Neural cell (in vitro differentiated cells): Measurements from ENCODE around the gene B9D1. TPM values are rescaled to one million over a fixed set of nuclear protein-coding genes. Genes with fewer than 3 reads are reported as not detected.

ENCODE experiments used
- H2AFZ ChIP-seq: fragments of 200-600, 300-800 bp; sonication (generic), shearing (Covaris generic); 2 replicates; pipeline ENCODE4 v1.6.0; 2014; ENCODE audit warnings: low read depth, mild to moderate bottlenecking, antibody characterized with exemption, low read length, moderate library complexity
- H3F3A ChIP-seq: fragments of 200-600 bp; shearing (Covaris generic); 2 replicates; pipeline ENCODE4 v1.6.1; 2016; ENCODE audit warnings: mild to moderate bottlenecking, moderate library complexity, mixed read lengths, antibody characterized with exemption, low read length; ENCODE audit not compliant: insufficient read depth, poor library complexity, severe bottlenecking
- H3K27ac ChIP-seq: fragments of 200-600, 300-800 bp; sonication (generic), shearing (Covaris generic); 2 replicates; pipeline ENCODE4 v1.5.1; 2014; ENCODE audit warnings: mild to moderate bottlenecking, low read length, moderate library complexity
- H3K27me3 ChIP-seq: fragments of 300-800, 200-600 bp; sonication (generic), shearing (Covaris generic); 2 replicates; pipeline ENCODE4 v1.6.0; 2014; ENCODE audit warnings: mild to moderate bottlenecking, low read depth, low read length, moderate library complexity; ENCODE audit not compliant: insufficient read depth
- H3K36me3 ChIP-seq: fragments of 300-800, 200-600 bp; sonication (generic), shearing (Covaris generic); 2 replicates; pipeline ENCODE4 v1.5.1; 2014; ENCODE audit warnings: mild to moderate bottlenecking, antibody characterized with exemption, low read length, moderate library complexity; ENCODE audit not compliant: insufficient read depth
- H3K4me2 ChIP-seq: fragments of 300-800, 200-600 bp; sonication (generic), shearing (Covaris generic); 2 replicates; pipeline ENCODE4 v1.6.0; 2014; ENCODE audit warnings: mild to moderate bottlenecking, low read length
- H3K4me3 ChIP-seq: fragments of 300-800, 200-600 bp; sonication (generic), shearing (Covaris generic); 2 replicates; pipeline ENCODE4 v1.5.1; 2014; ENCODE audit warnings: mild to moderate bottlenecking, low read length, moderate library complexity
- H3K79me2 ChIP-seq: fragments of 200-600 bp; shearing (Covaris generic); replicated peaks from 2 replicates; pipeline ENCODE4 v1.6.0; 2014; ENCODE audit warnings: mild to moderate bottlenecking, low read length, moderate library complexity; ENCODE audit not compliant: insufficient read depth
- H3K9ac ChIP-seq: fragments of 300-800, 200-600 bp; sonication (generic), shearing (Covaris generic); 2 replicates; pipeline ENCODE4 v1.6.1; 2016; ENCODE audit warnings: mild to moderate bottlenecking, low read length, mixed read lengths
- H3K9me2 ChIP-seq: fragments of 200-600 bp; shearing (Covaris generic); 2 replicates; pipeline ENCODE4 v1.6.1; 2016; ENCODE audit warnings: mild to moderate bottlenecking, low read length, mixed read lengths; ENCODE audit not compliant: insufficient read depth
- H3K9me3 ChIP-seq: fragments of 200-600, 300-800 bp; sonication (generic), shearing (Covaris generic); 2 replicates; pipeline ENCODE4 v1.6.1; 2016; ENCODE audit warnings: mild to moderate bottlenecking, mixed run types, low read length, moderate library complexity, mixed read lengths
- H4K20me1 ChIP-seq: fragments of 200-600 bp; shearing (Covaris generic); 2 replicates; pipeline ENCODE4 v1.6.1; 2016; ENCODE audit warnings: mild to moderate bottlenecking, mixed run types; ENCODE audit not compliant: insufficient read depth
- CTCF ChIP-seq: fragments of 450-650 bp; IDR thresholded peaks from 2 replicates; pipeline ENCODE4 v1.5.1; 2014; ENCODE audit warnings: antibody characterized with exemption, mild to moderate bottlenecking, moderate library complexity; ENCODE audit not compliant: poor library complexity, severe bottlenecking
- EP300 ChIP-seq: fragments of 450-650 bp; conservative IDR thresholded peaks from 2 replicates; pipeline ENCODE4 v1.6.1; 2014; ENCODE audit warnings: antibody characterized with exemption, mild to moderate bottlenecking, moderate library complexity; ENCODE audit not compliant: poor library complexity, severe bottlenecking
- EZH2 ChIP-seq: fragments of 200-600, 300-800 bp; shearing (Covaris generic), sonication (generic); IDR thresholded peaks from 2 replicates; pipeline ENCODE4 v1.6.1; 2014; ENCODE audit warnings: antibody characterized with exemption, low read length, borderline replicate concordance, mild to moderate bottlenecking; ENCODE audit not compliant: insufficient read depth, poor library complexity, severe bottlenecking
- MXI1 ChIP-seq: fragments of 450-650 bp; conservative IDR thresholded peaks from 2 replicates; pipeline ENCODE4 v1.6.1; 2014; ENCODE audit warnings: antibody characterized with exemption, mild to moderate bottlenecking; ENCODE audit not compliant: poor library complexity, severe bottlenecking
- POLR2AphosphoS5 ChIP-seq: IDR thresholded peaks from 2 replicates; pipeline ENCODE4 v1.6.1; 2012
- RAD21 ChIP-seq: fragments of 450-650 bp; conservative IDR thresholded peaks from 2 replicates; pipeline ENCODE4 v1.6.1; 2014; ENCODE audit warnings: antibody characterized with exemption, mild to moderate bottlenecking, moderate library complexity
- SMC3 ChIP-seq: fragments of 450-650 bp; conservative IDR thresholded peaks from 2 replicates; pipeline ENCODE4 v1.6.1; 2014; ENCODE audit warnings: antibody characterized with exemption, mild to moderate bottlenecking, moderate library complexity; ENCODE audit not compliant: poor library complexity
- TAF1 ChIP-seq: IDR thresholded peaks from 2 replicates; pipeline ENCODE4 v1.6.1; 2012; ENCODE audit warnings: low read depth
- polyA plus RNA-seq: library from polyadenylated mRNA; depleted of rRNA; stranded (reverse); fragments of >200 nt; gene quantifications from 2 replicates; pipeline ENCODE4 v1.2.3, GENCODE V29; 2014
- TF ChIP-seq, protein P1 (sequence below): IDR thresholded peaks from 2 replicates; pipeline ENCODE4 v1.6.1; 2012; ENCODE audit warnings: borderline replicate concordance

B9D1 gene
- polyA plus RNA-seq, 1 donor from 2014 or later, result 32.0 TPM

- no peak overlapping the region for H3K4me2 ChIP-seq
- no peaks in the 10 kb centered on the region for H3K9me3 ChIP-seq
- H2AFZ ChIP-seq, result no peak overlapping the region
- H3K27me3 ChIP-seq, result no peaks in the 10 kb centered on the region
- no peak overlapping the region for H3K4me3 ChIP-seq
- no peaks in the 10 kb centered on the region for H3K9me2 ChIP-seq
- no peaks in the 10 kb centered on the region for H3K79me2 ChIP-seq
- H3K36me3 ChIP-seq, result no peaks in the 10 kb centered on the region
- no peaks in the 10 kb centered on the region for H3F3A ChIP-seq
- H4K20me1 ChIP-seq, result no peaks in the 10 kb centered on the region
- TF ChIP-seq CTCF (no peak), RAD21 (no peak), EZH2 (no peak), SMC3 (no peak), EP300 (no peak), MXI1 (no peak), POLR2AphosphoS5 (no peak)
- H3K27ac ChIP-seq, result no peak overlapping the region
- H3K9ac ChIP-seq, result no peak overlapping the region
Measured at GRCh38 chr17:19296786-19297778, 65.4 kb downstream of the B9D1 start.

- Histone ChIP-seq H3K9ac (no peak overlapping the region), H3K36me3 (no peaks in the 10 kb centered on the region), H3K4me2 (no peak overlapping the region), H4K20me1 (no peaks in the 10 kb centered on the region), H3K9me3 (no peaks in the 10 kb centered on the region), H3F3A (no peaks in the 10 kb centered on the region), H3K27me3 (no peaks in the 10 kb centered on the region), H3K27ac (no peak overlapping the region), H3K79me2 (no peaks in the 10 kb centered on the region), H3K4me3 (no peak overlapping the region), H2AFZ (no peak overlapping the region), H3K9me2 (no peaks in the 10 kb centered on the region)
- TF ChIP-seq, protein P1, sequence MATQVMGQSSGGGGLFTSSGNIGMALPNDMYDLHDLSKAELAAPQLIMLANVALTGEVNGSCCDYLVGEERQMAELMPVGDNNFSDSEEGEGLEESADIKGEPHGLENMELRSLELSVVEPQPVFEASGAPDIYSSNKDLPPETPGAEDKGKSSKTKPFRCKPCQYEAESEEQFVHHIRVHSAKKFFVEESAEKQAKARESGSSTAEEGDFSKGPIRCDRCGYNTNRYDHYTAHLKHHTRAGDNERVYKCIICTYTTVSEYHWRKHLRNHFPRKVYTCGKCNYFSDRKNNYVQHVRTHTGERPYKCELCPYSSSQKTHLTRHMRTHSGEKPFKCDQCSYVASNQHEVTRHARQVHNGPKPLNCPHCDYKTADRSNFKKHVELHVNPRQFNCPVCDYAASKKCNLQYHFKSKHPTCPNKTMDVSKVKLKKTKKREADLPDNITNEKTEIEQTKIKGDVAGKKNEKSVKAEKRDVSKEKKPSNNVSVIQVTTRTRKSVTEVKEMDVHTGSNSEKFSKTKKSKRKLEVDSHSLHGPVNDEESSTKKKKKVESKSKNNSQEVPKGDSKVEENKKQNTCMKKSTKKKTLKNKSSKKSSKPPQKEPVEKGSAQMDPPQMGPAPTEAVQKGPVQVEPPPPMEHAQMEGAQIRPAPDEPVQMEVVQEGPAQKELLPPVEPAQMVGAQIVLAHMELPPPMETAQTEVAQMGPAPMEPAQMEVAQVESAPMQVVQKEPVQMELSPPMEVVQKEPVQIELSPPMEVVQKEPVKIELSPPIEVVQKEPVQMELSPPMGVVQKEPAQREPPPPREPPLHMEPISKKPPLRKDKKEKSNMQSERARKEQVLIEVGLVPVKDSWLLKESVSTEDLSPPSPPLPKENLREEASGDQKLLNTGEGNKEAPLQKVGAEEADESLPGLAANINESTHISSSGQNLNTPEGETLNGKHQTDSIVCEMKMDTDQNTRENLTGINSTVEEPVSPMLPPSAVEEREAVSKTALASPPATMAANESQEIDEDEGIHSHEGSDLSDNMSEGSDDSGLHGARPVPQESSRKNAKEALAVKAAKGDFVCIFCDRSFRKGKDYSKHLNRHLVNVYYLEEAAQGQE, result no peak
- TF ChIP-seq MXI1 (no peak), EZH2 (no peak), CTCF (no peak), POLR2AphosphoS5 (no peak), TAF1 (no peak), EP300 (no peak)
Measured at GRCh38 chr17:19295473-19296135, 66.9 kb downstream of the B9D1 start.
